ENCODE results near the gene ALG6.

The ALG6 gene

GRCh38 chr1:63428815-63429214 is 61.4 kb downstream of the ALG6 start:
- Histone ChIP-seq H3K27me3 (ENCODE audit: insufficient read depth, low read length) (no peaks in the 10 kb centered on the region), H3K9me3 (ENCODE audit: insufficient read depth, low read depth, low read length) (peaks cover 15% of the 10 kb centered on the region), H3K36me3 (ENCODE audit: insufficient read depth, low read depth, low read length) (peaks cover 11% of the 10 kb centered on the region), H3K4me1 (ENCODE audit: insufficient read depth, low read length) (no peaks in the 10 kb centered on the region), H3K4me3 (ENCODE audit: low read length) (no peak overlapping the region), H3K9ac (ENCODE audit: low read depth, low read length) (no peak overlapping the region), H3K27ac (ENCODE audit: low read length) (no peak overlapping the region)

- Histone ChIP-seq H3K4me1 (ENCODE audit: insufficient read depth, low read length) (no peaks in the 10 kb centered on the region), H3K4me3 (ENCODE audit: low read length) (no peak overlapping the region), H3K36me3 (ENCODE audit: insufficient read depth, low read depth, low read length) (peaks cover 11% of the 10 kb centered on the region), H3K27me3 (ENCODE audit: insufficient read depth, low read length) (no peaks in the 10 kb centered on the region), H3K9ac (ENCODE audit: low read depth, low read length) (no peak overlapping the region), H3K9me3 (ENCODE audit: insufficient read depth, low read depth, low read length) (peaks cover 15% of the 10 kb centered on the region), H3K27ac (ENCODE audit: low read length) (no peak overlapping the region)
Measured at GRCh38 chr1:63429281-63429680, 61.9 kb downstream of the ALG6 start.

- Histone ChIP-seq H3K36me3 (ENCODE audit: insufficient read depth, low read depth, low read length) (no peaks in the 10 kb centered on the region), H3K27ac (ENCODE audit: low read length) (no peak overlapping the region), H3K4me1 (ENCODE audit: insufficient read depth, low read length) (peaks cover 3% of the 10 kb centered on the region; the same call in 1 of the 2 replicates), H3K4me3 (ENCODE audit: low read length) (no peak overlapping the region), H3K9me3 (ENCODE audit: insufficient read depth, low read depth, low read length) (peaks cover 9% of the 10 kb centered on the region; the same call in 1 of the 2 replicates), H3K9ac (ENCODE audit: low read depth, low read length) (no peak overlapping the region), H3K27me3 (ENCODE audit: insufficient read depth, low read length) (no peaks in the 10 kb centered on the region)
Measured at GRCh38 chr1:63435161-63435560, 67.7 kb downstream of the ALG6 start.

GRCh38 chr1:63442141-63442475 is 74.7 kb downstream of the ALG6 start:
- H3K4me1 ChIP-seq (ENCODE audit: insufficient read depth, low read length): peaks cover 3% of the 10 kb centered on the region; the same call in 1 of the 2 replicates
- H3K27ac ChIP-seq (ENCODE audit: low read length): no peak overlapping the region
- no peak overlapping the region for H3K4me3 ChIP-seq (ENCODE audit: low read length)
- H3K36me3 ChIP-seq (ENCODE audit: insufficient read depth, low read depth, low read length): no peaks in the 10 kb centered on the region
- no peaks in the 10 kb centered on the region for H3K27me3 ChIP-seq (ENCODE audit: insufficient read depth, low read length)
- H3K9ac ChIP-seq (ENCODE audit: low read depth, low read length): peak overlapping the region; percentile 13; the same call in 1 of the 2 replicates
- no peaks in the 10 kb centered on the region for H3K9me3 ChIP-seq (ENCODE audit: insufficient read depth, low read depth, low read length)

GRCh38 chr1:63448731-63449246 is 81.4 kb downstream of the ALG6 start:
- Histone ChIP-seq H3K27me3 (ENCODE audit: insufficient read depth, low read length) (no peaks in the 10 kb centered on the region), H3K9me3 (ENCODE audit: insufficient read depth, low read depth, low read length) (no peaks in the 10 kb centered on the region), H3K36me3 (ENCODE audit: insufficient read depth, low read depth, low read length) (no peaks in the 10 kb centered on the region), H3K9ac (ENCODE audit: low read depth, low read length) (no peak overlapping the region), H3K27ac (ENCODE audit: low read length) (no peak overlapping the region), H3K4me1 (ENCODE audit: insufficient read depth, low read length) (no peaks in the 10 kb centered on the region), H3K4me3 (ENCODE audit: low read length) (no peak overlapping the region)

GRCh38 chr1:63450416-63450815 is 83.0 kb downstream of the ALG6 start:
- Histone ChIP-seq H3K9ac (ENCODE audit: low read depth, low read length) (no peak overlapping the region), H3K4me1 (ENCODE audit: insufficient read depth, low read length) (no peaks in the 10 kb centered on the region), H3K9me3 (ENCODE audit: insufficient read depth, low read depth, low read length) (no peaks in the 10 kb centered on the region), H3K4me3 (ENCODE audit: low read length) (no peak overlapping the region), H3K27ac (ENCODE audit: low read length) (no peak overlapping the region), H3K36me3 (ENCODE audit: insufficient read depth, low read depth, low read length) (no peaks in the 10 kb centered on the region), H3K27me3 (ENCODE audit: insufficient read depth, low read length) (no peaks in the 10 kb centered on the region)

- no peaks in the 10 kb centered on the region for H3K9me3 ChIP-seq (ENCODE audit: insufficient read depth, low read depth, low read length)
- no peak overlapping the region for H3K27ac ChIP-seq (ENCODE audit: low read length)
- H3K9ac ChIP-seq (ENCODE audit: low read depth, low read length): no peak overlapping the region
- no peaks in the 10 kb centered on the region for H3K4me1 ChIP-seq (ENCODE audit: insufficient read depth, low read length)
- H3K4me3 ChIP-seq (ENCODE audit: low read length): no peak overlapping the region
- no peaks in the 10 kb centered on the region for H3K27me3 ChIP-seq (ENCODE audit: insufficient read depth, low read length)
- H3K36me3 ChIP-seq (ENCODE audit: insufficient read depth, low read depth, low read length): no peaks in the 10 kb centered on the region
Measured at GRCh38 chr1:63453232-63453631, 85.8 kb downstream of the ALG6 start.

- H3K27ac ChIP-seq (ENCODE audit: low read length): no peak overlapping the region
- H3K27me3 ChIP-seq (ENCODE audit: insufficient read depth, low read length): no peaks in the 10 kb centered on the region
- no peak overlapping the region for H3K4me3 ChIP-seq (ENCODE audit: low read length)
- no peak overlapping the region for H3K9ac ChIP-seq (ENCODE audit: low read depth, low read length)
- H3K36me3 ChIP-seq (ENCODE audit: insufficient read depth, low read depth, low read length): no peaks in the 10 kb centered on the region
- no peaks in the 10 kb centered on the region for H3K4me1 ChIP-seq (ENCODE audit: insufficient read depth, low read length)
- H3K9me3 ChIP-seq (ENCODE audit: insufficient read depth, low read depth, low read length): no peaks in the 10 kb centered on the region
Measured at GRCh38 chr1:63454269-63454668, 86.8 kb downstream of the ALG6 start.

- H3K9ac ChIP-seq (ENCODE audit: low read depth, low read length): no peak overlapping the region
Measured at GRCh38 chr1:63458750-63459149, 91.3 kb downstream of the ALG6 start.

GRCh38 chr1:63461661-63462230 is 94.3 kb downstream of the ALG6 start:
- H3K4me3 ChIP-seq (ENCODE audit: low read length): no peak overlapping the region
- no peak overlapping the region for H3K27ac ChIP-seq (ENCODE audit: low read length)
- peaks cover 12% of the 10 kb centered on the region for H3K36me3 ChIP-seq (ENCODE audit: insufficient read depth, low read depth, low read length)
- no peak overlapping the region for H3K9ac ChIP-seq (ENCODE audit: low read depth, low read length)
- peaks cover 14% of the 10 kb centered on the region for H3K9me3 ChIP-seq (ENCODE audit: insufficient read depth, low read depth, low read length)
- H3K4me1 ChIP-seq (ENCODE audit: insufficient read depth, low read length): no peaks in the 10 kb centered on the region
- no peaks in the 10 kb centered on the region for H3K27me3 ChIP-seq (ENCODE audit: insufficient read depth, low read length)

More at GRCh38 chr1:63458750-63459149, 91.3 kb downstream of the ALG6 start:
- Histone ChIP-seq H3K4me3 (ENCODE audit: low read length) (no peak overlapping the region), H3K9me3 (ENCODE audit: insufficient read depth, low read depth, low read length) (peaks cover 14% of the 10 kb centered on the region), H3K27me3 (ENCODE audit: insufficient read depth, low read length) (no peaks in the 10 kb centered on the region), H3K36me3 (ENCODE audit: insufficient read depth, low read depth, low read length) (peaks cover 12% of the 10 kb centered on the region), H3K4me1 (ENCODE audit: insufficient read depth, low read length) (no peaks in the 10 kb centered on the region), H3K27ac (ENCODE audit: low read length) (no peak overlapping the region)

- no peak overlapping the region for H3K4me3 ChIP-seq (ENCODE audit: low read length)
- H3K27me3 ChIP-seq (ENCODE audit: insufficient read depth, low read length): no peaks in the 10 kb centered on the region
- H3K4me1 ChIP-seq (ENCODE audit: insufficient read depth, low read length): no peaks in the 10 kb centered on the region
- H3K36me3 ChIP-seq (ENCODE audit: insufficient read depth, low read depth, low read length): peaks cover 12% of the 10 kb centered on the region
- H3K9ac ChIP-seq (ENCODE audit: low read depth, low read length): no peak overlapping the region
- H3K27ac ChIP-seq (ENCODE audit: low read length): no peak overlapping the region
- peaks cover 14% of the 10 kb centered on the region for H3K9me3 ChIP-seq (ENCODE audit: insufficient read depth, low read depth, low read length)
Measured at GRCh38 chr1:63463248-63463647, 95.8 kb downstream of the ALG6 start.

GRCh38 chr1:63466181-63466580 is 98.8 kb downstream of the ALG6 start:
- H3K27me3 ChIP-seq (ENCODE audit: insufficient read depth, low read length): no peaks in the 10 kb centered on the region
- no peak overlapping the region for H3K9ac ChIP-seq (ENCODE audit: low read depth, low read length)
- H3K9me3 ChIP-seq (ENCODE audit: insufficient read depth, low read depth, low read length): peaks cover 23% of the 10 kb centered on the region
- no peak overlapping the region for H3K4me3 ChIP-seq (ENCODE audit: low read length)
- H3K36me3 ChIP-seq (ENCODE audit: insufficient read depth, low read depth, low read length): peaks cover 15% of the 10 kb centered on the region
- H3K4me1 ChIP-seq (ENCODE audit: insufficient read depth, low read length): no peaks in the 10 kb centered on the region
- H3K27ac ChIP-seq (ENCODE audit: low read length): no peak overlapping the region

All from iPS-20b (cell line).